Activated naive CD8-positive, alpha-beta T cell (primary cell): ENCODE results near the gene AFF1.

Experiments used
- H3K27ac Mint-ChIP-seq: one replicate; pipeline ENCODE4 v1.8.0; 2021; ENCODE audit warnings: mixed read lengths
- H3K27me3 Mint-ChIP-seq: one replicate; pipeline ENCODE4 v1.8.0; 2021; ENCODE audit warnings: mixed read lengths
- H3K36me3 Mint-ChIP-seq: one replicate; pipeline ENCODE4 v1.8.0; 2021; ENCODE audit warnings: mixed read lengths
- H3K4me1 Mint-ChIP-seq: one replicate; pipeline ENCODE4 v1.8.0; 2021; ENCODE audit warnings: low read depth, mixed read lengths
- H3K4me3 Mint-ChIP-seq: one replicate; pipeline ENCODE4 v1.8.0; 2021; ENCODE audit warnings: mild to moderate bottlenecking, mixed read lengths
- H3K9me3 Mint-ChIP-seq: one replicate; pipeline ENCODE4 v1.8.0; 2021; ENCODE audit warnings: low read depth, mixed read lengths

The AFF1 gene

GRCh38 chr4:87049508-87049907, 114.7 kb downstream of the AFF1 start:
- H3K4me3 Mint-ChIP-seq, result no peak overlapping the region
- no peaks in the 10 kb centered on the region for H3K27me3 Mint-ChIP-seq
- no peaks in the 10 kb centered on the region for H3K9me3 Mint-ChIP-seq
- peaks cover 33% of the 10 kb centered on the region for H3K36me3 Mint-ChIP-seq
- no peak overlapping the region for H3K27ac Mint-ChIP-seq
- peaks cover 48% of the 10 kb centered on the region for H3K4me1 Mint-ChIP-seq

DNA sequence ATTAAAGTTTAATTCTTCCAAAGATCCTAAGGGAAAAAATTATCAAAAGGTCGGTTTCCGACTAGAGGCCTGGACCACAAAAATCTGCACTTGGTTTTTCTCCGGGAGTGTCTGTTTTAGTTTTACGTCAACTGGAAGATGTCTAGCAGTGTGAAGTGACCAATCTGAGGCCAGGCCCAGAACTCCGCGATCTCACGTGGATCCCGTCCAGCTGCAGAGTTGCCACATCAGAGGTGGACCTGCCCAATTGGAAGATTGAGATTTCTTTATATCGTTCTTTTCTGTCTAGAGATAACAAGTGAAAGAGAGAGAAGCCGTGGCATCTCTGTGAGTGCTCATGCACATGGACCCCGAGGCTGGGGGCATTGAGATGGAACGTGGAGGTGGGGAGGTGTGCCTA, 115.8 kb downstream of the AFF1 start:
- Mint-ChIP-seq H3K4me1 (peaks cover 57% of the 10 kb centered on the region), H3K27ac (peak overlapping the region; percentile 43), H3K27me3 (no peaks in the 10 kb centered on the region), H3K4me3 (no peak overlapping the region), H3K9me3 (no peaks in the 10 kb centered on the region), H3K36me3 (peaks cover 38% of the 10 kb centered on the region)

GRCh38 chr4:87051121-87051713, 116.4 kb downstream of the AFF1 start:
- Mint-ChIP-seq H3K27ac (peak overlapping the region; percentile 43), H3K36me3 (peaks cover 43% of the 10 kb centered on the region)

GRCh38 chr4:87052615-87053014, 117.8 kb downstream of the AFF1 start:
- Mint-ChIP-seq H3K4me1 (peaks cover 65% of the 10 kb centered on the region), H3K9me3 (peaks cover 4% of the 10 kb centered on the region), H3K27ac (peak overlapping the region; percentile 17), H3K27me3 (no peaks in the 10 kb centered on the region), H3K36me3 (peaks cover 44% of the 10 kb centered on the region), H3K4me3 (no peak overlapping the region)

More at GRCh38 chr4:87051121-87051713, 116.4 kb downstream of the AFF1 start:
- H3K4me3 Mint-ChIP-seq, result no peak overlapping the region
- no peaks in the 10 kb centered on the region for H3K9me3 Mint-ChIP-seq
- peaks cover 60% of the 10 kb centered on the region for H3K4me1 Mint-ChIP-seq
- H3K27me3 Mint-ChIP-seq, result no peaks in the 10 kb centered on the region

GRCh38 chr4:87053176-87053658, 118.4 kb downstream of the AFF1 start:
- Mint-ChIP-seq H3K27ac (peak overlapping the region; percentile 46), H3K36me3 (peaks cover 46% of the 10 kb centered on the region), H3K27me3 (no peaks in the 10 kb centered on the region), H3K4me3 (no peak overlapping the region), H3K9me3 (peaks cover 4% of the 10 kb centered on the region), H3K4me1 (peaks cover 69% of the 10 kb centered on the region)

DNA sequence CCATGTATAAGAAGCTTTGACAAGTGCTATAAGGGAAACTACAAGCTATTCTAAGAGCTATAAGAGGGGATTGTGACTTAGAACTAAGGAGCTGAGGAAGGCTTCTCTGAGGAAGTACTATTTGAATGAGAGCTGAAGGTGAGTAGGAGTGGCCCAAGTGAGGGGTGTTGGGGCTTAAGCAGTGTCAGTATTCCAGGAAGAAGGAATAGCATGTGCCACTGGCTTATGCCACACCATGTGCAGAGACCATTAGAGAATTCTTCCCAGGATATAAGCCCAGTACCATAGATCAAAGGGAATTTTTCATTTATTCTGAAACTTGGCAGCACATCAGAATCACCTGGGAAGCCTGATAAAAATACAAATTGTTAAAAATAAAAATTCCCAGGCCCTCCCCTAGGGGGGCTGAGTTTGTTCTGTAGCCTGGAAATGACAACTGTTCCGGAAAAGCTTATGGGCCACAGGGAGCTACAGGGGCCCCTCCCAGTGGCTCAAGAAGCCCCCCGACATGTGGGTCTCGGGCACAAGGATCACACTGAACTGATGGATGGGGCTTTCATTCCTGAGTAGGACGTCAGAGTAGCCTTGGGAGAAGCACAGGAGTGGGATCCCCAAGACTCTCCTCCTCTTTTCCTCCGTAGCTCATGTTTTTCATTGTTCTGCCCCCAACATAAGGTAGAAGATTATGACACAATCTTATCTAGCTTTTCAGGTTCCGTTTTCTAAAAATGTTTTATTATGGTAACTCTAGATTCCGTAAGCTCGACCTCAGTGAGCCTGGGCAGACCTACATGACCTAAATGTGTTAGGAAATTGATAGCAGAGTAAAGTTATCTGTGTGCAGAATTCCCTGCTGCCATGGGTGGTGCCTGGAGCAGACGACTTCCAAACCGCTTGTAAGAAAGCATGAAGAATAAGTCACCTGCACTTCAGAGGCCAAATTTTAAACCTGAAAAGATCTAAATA, 119.3 kb downstream of the AFF1 start:
- Mint-ChIP-seq H3K36me3 (peaks cover 42% of the 10 kb centered on the region), H3K9me3 (peaks cover 4% of the 10 kb centered on the region), H3K4me1 (peaks cover 71% of the 10 kb centered on the region), H3K27me3 (no peaks in the 10 kb centered on the region), H3K27ac (peak overlapping the region; percentile 46), H3K4me3 (no peak overlapping the region)

- H3K36me3 Mint-ChIP-seq, result peaks cover 45% of the 10 kb centered on the region
- no peak overlapping the region for H3K27ac Mint-ChIP-seq
- no peak overlapping the region for H3K4me3 Mint-ChIP-seq
- H3K27me3 Mint-ChIP-seq, result no peaks in the 10 kb centered on the region
- peaks cover 4% of the 10 kb centered on the region for H3K9me3 Mint-ChIP-seq
- peaks cover 74% of the 10 kb centered on the region for H3K4me1 Mint-ChIP-seq
These were observed 120.1 kb downstream of the AFF1 start for GRCh38 chr4:87054900-87055299.

GRCh38 chr4:87055311-87055710, 120.5 kb downstream of the AFF1 start:
- Mint-ChIP-seq H3K36me3 (peaks cover 45% of the 10 kb centered on the region), H3K27ac (peak overlapping the region; percentile 7), H3K9me3 (peaks cover 4% of the 10 kb centered on the region), H3K4me1 (peaks cover 77% of the 10 kb centered on the region), H3K27me3 (no peaks in the 10 kb centered on the region), H3K4me3 (no peak overlapping the region)

- H3K27me3 Mint-ChIP-seq, result no peaks in the 10 kb centered on the region
- no peak overlapping the region for H3K4me3 Mint-ChIP-seq
- H3K27ac Mint-ChIP-seq, result peak overlapping the region; percentile 70
These were observed 122.1 kb downstream of the AFF1 start for GRCh38 chr4:87056881-87057280.

DNA sequence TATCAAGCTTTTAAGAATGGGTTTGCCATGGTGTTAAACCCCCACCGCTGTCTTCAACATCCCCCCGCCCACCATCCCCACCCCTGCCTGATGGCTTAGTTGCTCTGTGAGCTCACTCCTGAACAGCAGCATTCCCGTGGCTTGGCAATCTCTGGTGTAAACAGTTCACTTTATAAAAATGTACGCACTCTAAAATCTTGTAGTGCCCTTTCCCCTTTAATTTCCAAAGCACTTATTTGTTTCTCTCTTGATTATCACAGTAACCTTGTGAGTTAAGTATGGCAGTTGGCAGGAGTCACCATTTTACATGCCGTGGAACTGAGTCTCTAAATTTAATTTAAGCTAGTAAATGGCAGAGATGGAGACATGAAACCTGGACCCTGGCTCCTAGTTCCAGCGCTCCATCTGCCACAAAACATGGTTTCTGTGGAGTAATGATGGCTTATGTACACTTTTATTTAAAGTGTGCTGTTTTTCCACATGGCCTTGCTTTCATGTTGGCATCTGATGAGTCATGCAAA, 123.1 kb downstream of the AFF1 start:
- Mint-ChIP-seq H3K27me3 (no peaks in the 10 kb centered on the region), H3K36me3 (peaks cover 33% of the 10 kb centered on the region), H3K4me3 (peak overlapping the region; percentile 18), H3K4me1 (peaks cover 73% of the 10 kb centered on the region), H3K27ac (peak overlapping the region; percentile 79), H3K9me3 (peaks cover 4% of the 10 kb centered on the region)

More at GRCh38 chr4:87056881-87057280, 122.1 kb downstream of the AFF1 start:
- H3K36me3 Mint-ChIP-seq, result peaks cover 40% of the 10 kb centered on the region
- H3K9me3 Mint-ChIP-seq, result peaks cover 4% of the 10 kb centered on the region
- peaks cover 75% of the 10 kb centered on the region for H3K4me1 Mint-ChIP-seq

DNA sequence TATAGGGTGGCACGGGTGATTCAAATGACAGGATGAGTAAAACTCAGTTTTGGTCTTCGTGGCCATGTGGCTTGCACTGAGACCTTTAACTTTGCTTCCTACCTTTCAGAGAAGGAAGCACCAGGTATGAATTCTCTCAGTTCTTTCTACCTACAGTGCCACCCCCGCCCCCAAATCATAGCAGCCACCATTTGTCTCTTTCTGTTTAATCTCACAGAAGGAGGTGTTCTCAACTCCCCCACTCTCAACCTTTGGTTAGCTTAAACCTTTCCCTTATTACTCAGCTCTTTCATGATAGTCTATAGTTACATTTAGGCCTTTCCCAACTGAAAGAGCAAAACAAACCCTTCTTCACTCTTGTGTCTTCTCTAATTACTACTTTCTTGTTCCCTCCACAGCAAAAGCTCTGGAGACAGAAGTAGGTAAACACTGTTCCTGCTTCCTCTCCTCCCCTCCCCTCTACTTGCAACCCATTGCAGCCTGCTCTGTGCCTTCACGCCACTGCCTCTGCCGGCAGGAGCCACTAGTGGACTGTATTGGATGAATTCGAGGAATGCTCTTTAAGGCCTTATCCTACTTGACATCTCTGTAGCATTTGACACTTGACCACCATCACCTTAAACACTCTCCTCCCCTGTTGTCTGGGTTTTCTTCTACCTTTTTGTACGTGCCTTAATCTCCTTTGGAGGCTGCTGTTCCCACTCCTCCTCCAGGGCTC, 123.7 kb downstream of the AFF1 start:
- Mint-ChIP-seq H3K27ac (peak overlapping the region; percentile 79), H3K36me3 (peaks cover 33% of the 10 kb centered on the region), H3K4me1 (peaks cover 68% of the 10 kb centered on the region), H3K27me3 (no peaks in the 10 kb centered on the region), H3K9me3 (peaks cover 4% of the 10 kb centered on the region), H3K4me3 (peak overlapping the region; percentile 45)

DNA sequence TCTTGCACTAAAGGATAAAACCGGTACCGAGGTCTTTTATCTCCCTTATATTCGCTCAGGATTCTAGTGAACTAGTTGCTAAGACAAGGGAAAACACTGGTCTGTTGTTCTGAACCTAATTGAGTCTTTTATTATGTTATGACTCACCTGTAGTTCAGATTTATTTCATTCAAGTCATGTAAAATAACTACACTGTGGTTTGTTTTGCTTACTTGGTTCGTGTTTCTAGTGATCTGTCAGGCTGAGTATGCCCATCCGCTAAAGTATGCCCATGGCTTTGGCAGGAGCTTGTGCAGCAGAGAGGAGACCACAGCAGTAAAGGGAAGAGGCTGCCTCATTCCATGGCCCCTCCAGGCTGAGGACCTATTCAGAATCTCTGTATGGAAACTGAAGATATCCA, 126.1 kb downstream of the AFF1 start:
- no peaks in the 10 kb centered on the region for H3K27me3 Mint-ChIP-seq
- H3K4me1 Mint-ChIP-seq, result peaks cover 65% of the 10 kb centered on the region
- H3K27ac Mint-ChIP-seq, result peak overlapping the region; percentile 16
- H3K4me3 Mint-ChIP-seq, result peak overlapping the region; percentile 1
- peaks cover 4% of the 10 kb centered on the region for H3K9me3 Mint-ChIP-seq
- peaks cover 25% of the 10 kb centered on the region for H3K36me3 Mint-ChIP-seq

GRCh38 chr4:87065021-87065420, 130.2 kb downstream of the AFF1 start:
- Mint-ChIP-seq H3K4me3 (no peak overlapping the region), H3K36me3 (peaks cover 13% of the 10 kb centered on the region), H3K27me3 (no peaks in the 10 kb centered on the region), H3K9me3 (no peaks in the 10 kb centered on the region), H3K27ac (no peak overlapping the region), H3K4me1 (peaks cover 48% of the 10 kb centered on the region)

DNA sequence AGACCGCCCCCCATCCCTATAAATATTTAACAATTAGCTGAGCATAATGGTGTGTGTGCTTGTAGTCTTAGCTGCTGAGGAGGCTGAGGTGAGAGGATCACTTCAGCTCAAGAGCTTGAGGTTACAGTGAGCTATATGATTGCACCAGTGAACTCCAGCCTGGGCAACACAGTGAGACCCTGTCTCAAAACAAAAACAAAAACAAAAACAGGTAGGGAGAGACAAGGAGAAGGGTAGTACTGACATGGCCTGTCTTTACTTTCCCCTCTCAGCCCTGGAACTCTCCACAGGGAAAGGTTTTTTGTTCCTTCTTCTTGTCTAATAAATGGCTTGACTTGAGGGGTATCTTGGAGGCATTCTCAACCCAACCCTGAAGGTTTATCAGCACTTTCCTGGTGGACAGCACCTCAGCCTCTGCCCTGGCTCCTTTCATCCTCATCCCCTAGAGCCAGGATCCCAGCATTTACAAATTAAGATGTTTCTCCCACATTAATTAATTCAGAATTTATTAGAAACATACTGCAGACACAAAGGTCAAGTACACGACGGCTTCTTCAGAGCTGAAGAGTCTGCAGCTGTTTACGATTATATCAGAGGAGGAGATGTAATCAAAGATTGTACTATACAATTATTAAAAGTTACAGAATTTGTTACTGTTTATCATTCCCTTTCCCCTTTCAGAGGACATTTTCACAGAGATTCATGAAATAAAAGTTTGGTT, 131.8 kb downstream of the AFF1 start:
- Mint-ChIP-seq H3K27me3 (no peaks in the 10 kb centered on the region), H3K27ac (no peak overlapping the region), H3K4me1 (peaks cover 39% of the 10 kb centered on the region), H3K36me3 (peaks cover 8% of the 10 kb centered on the region), H3K9me3 (no peaks in the 10 kb centered on the region), H3K4me3 (no peak overlapping the region)
